ENCODE data around the gene RHBDF1. TPM values are rescaled to one million over a fixed set of nuclear protein-coding genes. Genes with fewer than 3 reads are reported as not detected.

The RHBDF1 gene
- total and polyA plus RNA-seq, 2 donors from 2014 or later: 12.0 to 33.1 TPM

GRCh38 chr16:35678-36305 is 36.6 kb downstream of the RHBDF1 start:
- FAIRE-seq (no peak), DNase-seq (no peak)
- TF ChIP-seq CTCF (IDR thresholded peaks at IDR 0.05; ENCODE audit: borderline replicate concordance, extremely low read depth, insufficient read depth): no peak
- H3K36me3 ChIP-seq (ENCODE audit: control insufficient read depth in 2 of 3, insufficient read depth in 3 of 3, low read length in 3 of 3): no peaks in the 10 kb centered on the region
- H3K9me3 ChIP-seq (ENCODE audit: control insufficient read depth in 2 of 3, insufficient read depth in 1 of 3, low read length in 3 of 3): no peaks in the 10 kb centered on the region
- H3K9ac ChIP-seq (ENCODE audit: low read length in 3 of 3): no peak overlapping the region
- no peaks in the 10 kb centered on the region for H3K27me3 ChIP-seq (ENCODE audit: control insufficient read depth, insufficient read depth, low read length)
- H3K27ac ChIP-seq (ENCODE audit: low read depth in 2 of 2, low read length in 2 of 2): no peak overlapping the region
- H3K4me1 ChIP-seq (ENCODE audit: control insufficient read depth in 2 of 3, insufficient read depth in 2 of 3, low read depth in 1 of 3, low read length in 3 of 3): no peaks in the 10 kb centered on the region
- intact Hi-C loops (cut with DNase I): no loop called here
- no peak overlapping the region for H3K4me3 ChIP-seq (ENCODE audit: low read length in 3 of 3)

- no peak overlapping the region for H3K9ac ChIP-seq (ENCODE audit: low read length in 3 of 3)
- intact Hi-C loops (cut with DNase I): no loop called here
- no peak overlapping the region for H3K4me3 ChIP-seq (ENCODE audit: low read length in 3 of 3)
- H3K9me3 ChIP-seq (ENCODE audit: control insufficient read depth in 2 of 3, insufficient read depth in 1 of 3, low read length in 3 of 3): no peaks in the 10 kb centered on the region
- no peaks in the 10 kb centered on the region for H3K36me3 ChIP-seq (ENCODE audit: control insufficient read depth in 2 of 3, insufficient read depth in 3 of 3, low read length in 3 of 3)
- TF ChIP-seq CTCF (IDR thresholded peaks at IDR 0.05; ENCODE audit: borderline replicate concordance, extremely low read depth, insufficient read depth): no peak
- DNase-seq: peak in 1 of 5 donors; percentile 34
- no peaks in the 10 kb centered on the region for H3K4me1 ChIP-seq (ENCODE audit: control insufficient read depth in 2 of 3, insufficient read depth in 2 of 3, low read depth in 1 of 3, low read length in 3 of 3)
- FAIRE-seq: no peak
- no peak overlapping the region for H3K27ac ChIP-seq (ENCODE audit: low read depth in 2 of 2, low read length in 2 of 2)
- no peaks in the 10 kb centered on the region for H3K27me3 ChIP-seq (ENCODE audit: control insufficient read depth, insufficient read depth, low read length)
Observed at GRCh38 chr16:35011-35677, 37.3 kb downstream of the RHBDF1 start.

- no peak overlapping the region for H3K9ac ChIP-seq (ENCODE audit: low read length in 3 of 3)
- H3K9me3 ChIP-seq (ENCODE audit: control insufficient read depth in 2 of 3, insufficient read depth in 1 of 3, low read length in 3 of 3): no peaks in the 10 kb centered on the region
- no peak overlapping the region for H3K4me3 ChIP-seq (ENCODE audit: low read length in 3 of 3)
- H3K27me3 ChIP-seq (ENCODE audit: control insufficient read depth, insufficient read depth, low read length): no peaks in the 10 kb centered on the region
- intact Hi-C loops (cut with DNase I): no loop called here
- no peaks in the 10 kb centered on the region for H3K4me1 ChIP-seq (ENCODE audit: control insufficient read depth in 2 of 3, insufficient read depth in 2 of 3, low read depth in 1 of 3, low read length in 3 of 3)
- no peak overlapping the region for H3K27ac ChIP-seq (ENCODE audit: low read depth in 2 of 2, low read length in 2 of 2)
- peak in 1 of 5 donors; percentile 37 for DNase-seq
- no peak for TF ChIP-seq CTCF (IDR thresholded peaks at IDR 0.05; ENCODE audit: borderline replicate concordance, extremely low read depth, insufficient read depth)
- H3K36me3 ChIP-seq (ENCODE audit: control insufficient read depth in 2 of 3, insufficient read depth in 3 of 3, low read length in 3 of 3): no peaks in the 10 kb centered on the region
- FAIRE-seq: no peak
Observed at GRCh38 chr16:34648-34987, 37.8 kb downstream of the RHBDF1 start.

Measured in kidney (tissue), 14 donors.